DMS79 treated with DMSO at 0.1 percent for 48 hours (cell line): ENCODE measurements around the gene WDR31.
"Not testable (repeated sequence)": the region's sequence is repeated elsewhere in the genome, so short reads cannot be mapped to it uniquely, and the experiment has no call there.

Source experiments
- DNase-seq: peaks from one replicate; lab custom pipeline; 2025; lab: John Stamatoyannopoulos, UW

Gene WDR31

DNA sequence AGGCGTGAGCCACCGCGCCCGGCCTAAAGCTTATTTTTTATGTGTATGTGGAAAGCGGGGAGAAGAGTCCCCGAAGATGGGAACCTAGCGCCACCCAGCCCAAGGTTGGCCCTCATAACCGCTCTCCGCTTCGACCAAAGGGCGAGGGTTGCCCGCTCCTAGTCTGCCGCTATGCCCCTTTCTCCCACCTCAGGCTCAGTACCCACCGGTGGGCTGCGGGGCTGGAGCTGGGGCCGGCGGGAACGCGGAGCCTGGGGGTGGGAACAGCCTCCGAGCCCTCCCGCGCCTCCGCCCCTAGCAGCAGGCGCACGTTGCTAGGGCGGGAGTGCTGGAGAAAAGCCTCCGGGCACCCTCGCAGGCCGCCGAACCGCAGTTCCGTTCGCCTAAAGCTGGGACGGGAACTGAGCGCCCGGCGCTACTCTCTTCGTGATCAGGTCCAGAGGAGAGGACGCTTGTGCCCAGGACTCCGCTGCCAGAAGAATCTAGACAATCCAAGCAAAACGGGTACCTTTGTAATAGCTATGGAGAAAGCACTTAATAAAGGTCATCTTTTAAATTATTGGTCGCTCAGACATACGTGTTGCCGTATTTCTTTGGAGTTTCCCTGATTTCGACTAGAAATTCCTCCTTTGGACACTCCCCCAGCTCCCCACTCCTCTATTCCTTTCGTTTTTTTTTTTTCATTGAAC, at the start of gene WDR31:
Gene WDR31 (minus strand): TSS at position 265 of the 689 bp plus-strand sequence. CDS start 8,253 bp downstream, outside the sequence.
- DNase-seq = peak; percentile 86

DNA sequence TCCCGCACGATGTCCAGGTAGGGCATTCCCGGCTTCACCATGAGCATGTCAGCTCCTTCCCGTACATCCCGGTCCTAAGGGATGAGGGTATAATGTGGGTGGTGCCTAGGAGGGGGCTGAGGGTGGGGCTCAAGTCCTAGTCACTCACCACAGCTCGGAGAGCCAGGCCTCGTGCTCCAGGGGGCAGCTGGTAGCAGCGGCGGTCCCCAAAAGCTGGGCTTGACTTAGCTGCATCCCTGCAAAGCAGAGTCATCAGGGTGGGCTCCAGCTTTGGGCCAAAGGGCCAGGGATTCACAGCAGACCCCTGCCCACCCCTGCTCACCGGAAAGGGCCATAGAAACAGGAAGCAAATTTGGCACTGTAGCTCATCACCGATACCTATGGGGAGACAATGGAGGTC, 49.4 kb upstream of the WDR31 start:
- DNase-seq = no peak

DNA sequence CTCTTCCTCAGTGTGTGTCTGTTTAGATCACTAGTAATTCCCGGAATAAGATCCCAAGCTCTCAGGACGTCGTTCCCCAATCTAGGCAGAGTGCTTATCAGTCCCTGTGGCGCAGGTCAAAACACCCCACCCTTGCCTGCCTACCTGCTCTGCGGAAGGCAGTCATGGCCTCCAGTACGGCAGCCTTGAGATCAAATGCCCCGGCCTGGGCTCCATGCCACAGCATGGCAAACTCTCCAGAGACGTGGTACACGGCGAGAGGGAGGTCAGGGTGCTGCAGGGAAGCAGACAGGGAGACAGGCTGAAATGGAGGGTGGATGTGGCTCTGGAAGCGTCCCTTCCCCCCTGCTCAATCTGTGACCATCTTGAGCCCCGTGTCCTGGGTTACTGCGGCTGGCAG, 48.8 kb upstream of the WDR31 start:
- DNase-seq = no peak

DNA sequence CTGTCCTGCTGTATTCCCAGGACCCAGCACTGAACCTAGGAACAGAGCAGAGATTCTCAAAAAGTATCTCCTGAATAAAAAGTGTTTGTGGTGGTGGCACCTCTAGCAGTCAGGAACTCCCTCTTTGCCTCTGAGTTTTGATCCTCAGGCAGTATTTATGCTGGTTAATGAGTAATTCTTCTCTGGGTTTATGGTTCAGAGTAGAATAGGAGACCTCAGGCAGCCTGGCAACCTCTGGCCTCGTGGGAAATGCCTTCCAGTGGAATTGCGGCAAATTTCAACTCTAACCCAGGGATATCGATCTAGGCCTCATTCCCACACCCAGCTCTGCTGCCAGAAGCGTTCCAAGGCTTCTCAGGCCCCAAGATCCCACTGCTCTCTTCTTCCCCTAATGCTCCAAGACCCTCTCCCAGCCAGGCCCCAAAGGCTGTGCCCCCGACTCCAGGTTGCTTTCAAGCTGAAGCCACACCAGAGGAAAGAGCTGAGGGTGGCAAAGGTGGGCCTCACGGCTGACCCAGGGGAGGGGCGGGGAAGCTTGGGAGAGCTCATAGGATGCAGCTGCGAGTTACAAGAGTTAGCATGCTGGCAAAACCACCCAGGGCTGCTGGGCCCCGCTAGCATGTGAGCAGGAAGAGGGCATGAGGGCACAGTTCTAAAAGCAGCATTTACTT, 47.6 kb upstream of the WDR31 start:
- DNase-seq = no peak

DNA sequence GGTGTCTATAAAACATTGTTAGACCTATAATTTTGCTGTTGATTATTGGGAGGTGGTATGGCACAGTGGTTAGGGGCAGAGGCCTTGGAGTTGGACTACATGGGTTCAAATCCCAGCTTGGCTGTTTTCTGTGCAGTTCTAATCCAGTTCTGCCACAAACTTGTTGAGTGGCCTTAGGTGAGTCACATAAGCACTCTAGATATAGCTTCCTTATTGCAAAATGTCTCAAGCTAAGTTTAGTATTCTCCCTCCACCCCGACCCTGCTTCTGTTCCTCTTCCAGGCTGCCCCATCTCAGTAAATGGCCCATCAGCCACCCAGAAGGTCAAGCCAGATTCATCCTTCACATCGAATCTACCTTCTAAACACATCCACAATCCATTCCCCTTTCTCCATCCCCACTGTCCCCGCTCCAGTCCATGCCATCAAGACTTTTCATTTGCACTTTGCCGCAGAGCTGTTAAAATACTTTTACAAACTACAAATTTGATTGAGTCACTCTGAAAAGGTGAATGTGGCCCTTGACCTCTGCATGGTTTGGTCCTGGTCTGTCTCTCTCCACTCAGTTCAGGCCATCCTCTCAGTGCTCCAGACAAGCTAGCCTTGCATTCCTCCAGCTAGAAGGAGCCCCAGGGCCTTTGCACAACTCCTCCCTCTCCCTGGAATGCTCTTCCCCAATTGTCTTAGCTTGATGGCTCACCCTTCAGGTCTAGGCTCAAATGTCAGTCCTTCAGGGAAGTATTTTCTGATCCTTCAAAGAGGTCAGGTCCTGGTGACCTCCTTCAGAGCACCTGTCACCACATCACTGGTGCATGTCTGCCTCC, 46.7 kb upstream of the WDR31 start:
- DNase-seq = no peak

DNA sequence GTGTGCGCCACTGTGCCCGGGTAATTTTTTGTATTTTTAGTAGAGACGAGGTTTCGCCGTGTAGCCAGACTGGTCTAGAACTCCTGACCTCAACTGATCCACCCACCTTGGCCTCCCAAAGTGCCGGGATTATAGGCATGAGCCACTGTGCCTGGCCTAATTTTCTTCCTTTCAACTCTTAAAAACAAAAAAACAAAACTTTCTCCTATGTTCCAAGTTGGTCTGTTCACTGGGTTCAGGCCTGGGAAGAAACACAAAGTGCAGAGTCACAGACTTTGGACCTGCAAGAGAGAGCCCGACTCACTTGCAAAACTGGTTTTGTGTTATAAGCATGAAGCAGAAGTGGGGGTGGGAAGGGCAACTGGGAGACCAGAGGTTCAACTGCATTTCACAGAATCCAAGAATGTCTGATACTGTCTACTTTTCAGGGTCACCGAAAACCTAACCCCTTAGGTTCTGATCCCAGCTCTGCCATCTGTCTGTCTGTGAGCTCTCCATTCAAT, 41.9 kb upstream of the WDR31 start:
- no peak for DNase-seq

DNA sequence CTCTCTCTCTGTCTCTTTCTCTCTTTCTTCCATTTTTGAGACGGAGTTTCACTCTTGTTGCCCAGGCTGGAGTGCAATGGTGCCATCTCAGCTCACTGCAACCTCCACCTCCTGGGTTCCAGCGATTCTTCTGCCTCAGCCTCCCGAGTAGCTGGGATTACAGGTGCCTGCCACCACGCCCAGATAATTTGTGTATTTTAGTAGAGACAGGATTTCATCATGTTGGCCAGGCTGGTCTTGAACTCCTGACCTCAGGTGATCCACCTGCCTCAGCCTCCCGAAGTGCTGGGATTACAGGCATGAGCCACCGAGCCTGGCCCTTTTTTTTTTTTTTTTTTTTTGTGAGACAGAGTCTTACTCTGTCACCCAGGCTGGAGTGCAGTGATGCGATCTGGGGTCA, 41.4 kb upstream of the WDR31 start:
- not testable (repeated sequence) for DNase-seq

DNA sequence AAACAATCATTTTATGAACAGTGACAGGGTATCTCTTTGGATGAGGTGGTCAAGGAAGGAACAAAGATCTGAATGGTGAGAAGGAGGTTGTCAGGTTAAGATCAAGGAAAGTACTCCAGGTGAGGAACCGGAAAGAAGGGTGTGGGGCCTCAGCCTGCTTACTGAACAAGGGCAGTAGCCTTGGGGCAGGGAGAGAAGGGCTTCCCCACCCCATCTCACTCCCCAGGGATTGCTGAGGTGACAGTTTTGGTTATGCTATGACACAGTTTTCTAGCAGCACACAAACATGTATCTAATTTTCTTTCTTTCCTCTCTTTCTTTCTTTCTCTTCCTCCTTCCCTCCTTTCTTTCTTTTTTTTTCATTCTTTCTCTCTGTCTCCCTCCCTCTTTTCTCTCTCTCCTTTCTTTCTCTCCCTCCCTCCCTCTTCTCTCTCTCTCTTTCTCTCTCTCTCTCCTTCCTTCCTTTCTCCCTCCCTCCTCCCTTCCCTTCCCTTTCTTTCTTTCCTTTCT, 40.8 kb upstream of the WDR31 start:
- no peak for DNase-seq

DNA sequence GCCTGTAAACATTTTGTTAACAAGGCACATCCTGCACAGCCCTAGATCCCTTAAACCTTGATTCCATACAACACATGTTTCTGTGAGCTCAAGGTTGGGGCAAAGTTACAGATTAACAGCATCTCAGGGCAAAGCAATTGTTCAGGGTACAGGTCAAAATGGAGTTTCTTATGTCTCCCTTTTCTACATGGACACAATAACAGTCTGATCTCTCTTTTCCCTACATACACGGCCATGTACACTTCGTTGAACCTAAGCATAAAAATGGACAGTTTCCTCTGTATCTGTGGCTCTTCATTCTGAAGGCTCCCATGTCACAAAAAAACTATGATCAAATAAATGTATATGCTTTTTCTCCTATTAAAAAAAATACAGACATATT, 39.7 kb upstream of the WDR31 start:
- DNase-seq = not testable (repeated sequence)

DNA sequence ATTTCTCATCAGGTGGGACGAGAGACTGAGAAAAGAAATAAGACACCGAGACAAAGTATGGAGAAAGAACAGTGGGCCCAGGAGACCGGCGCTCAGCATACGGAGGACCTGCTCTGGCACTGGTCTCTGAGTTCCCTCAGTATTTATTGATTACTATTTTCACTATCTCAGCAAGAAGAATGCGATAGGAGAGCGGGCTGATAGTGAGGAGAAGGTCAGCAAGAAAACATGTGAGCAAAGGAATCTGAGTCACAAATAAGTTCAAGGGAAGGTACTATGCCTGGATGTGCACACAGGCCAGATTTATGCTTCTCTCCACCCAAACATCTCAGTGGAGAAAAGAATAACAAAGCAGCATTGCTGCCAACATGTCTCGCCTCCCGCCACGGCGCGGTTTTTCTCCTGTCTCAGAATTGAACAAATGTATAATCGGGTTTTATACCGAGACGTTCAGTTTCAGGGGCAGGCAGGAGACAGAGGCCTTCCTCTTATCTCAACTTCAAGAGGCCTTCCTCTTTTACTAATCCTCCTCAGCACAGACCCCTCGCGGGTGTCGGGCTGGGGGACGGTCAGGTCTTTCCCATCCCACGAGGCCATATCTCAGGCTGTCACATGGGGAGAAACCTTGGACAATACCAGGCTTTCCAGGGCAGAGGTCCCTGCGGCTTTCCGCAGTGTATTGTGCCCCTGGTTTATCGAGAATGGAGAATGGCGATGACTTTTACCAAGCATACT, 39.2 kb upstream of the WDR31 start:
- DNase-seq = not testable (repeated sequence)

DNA sequence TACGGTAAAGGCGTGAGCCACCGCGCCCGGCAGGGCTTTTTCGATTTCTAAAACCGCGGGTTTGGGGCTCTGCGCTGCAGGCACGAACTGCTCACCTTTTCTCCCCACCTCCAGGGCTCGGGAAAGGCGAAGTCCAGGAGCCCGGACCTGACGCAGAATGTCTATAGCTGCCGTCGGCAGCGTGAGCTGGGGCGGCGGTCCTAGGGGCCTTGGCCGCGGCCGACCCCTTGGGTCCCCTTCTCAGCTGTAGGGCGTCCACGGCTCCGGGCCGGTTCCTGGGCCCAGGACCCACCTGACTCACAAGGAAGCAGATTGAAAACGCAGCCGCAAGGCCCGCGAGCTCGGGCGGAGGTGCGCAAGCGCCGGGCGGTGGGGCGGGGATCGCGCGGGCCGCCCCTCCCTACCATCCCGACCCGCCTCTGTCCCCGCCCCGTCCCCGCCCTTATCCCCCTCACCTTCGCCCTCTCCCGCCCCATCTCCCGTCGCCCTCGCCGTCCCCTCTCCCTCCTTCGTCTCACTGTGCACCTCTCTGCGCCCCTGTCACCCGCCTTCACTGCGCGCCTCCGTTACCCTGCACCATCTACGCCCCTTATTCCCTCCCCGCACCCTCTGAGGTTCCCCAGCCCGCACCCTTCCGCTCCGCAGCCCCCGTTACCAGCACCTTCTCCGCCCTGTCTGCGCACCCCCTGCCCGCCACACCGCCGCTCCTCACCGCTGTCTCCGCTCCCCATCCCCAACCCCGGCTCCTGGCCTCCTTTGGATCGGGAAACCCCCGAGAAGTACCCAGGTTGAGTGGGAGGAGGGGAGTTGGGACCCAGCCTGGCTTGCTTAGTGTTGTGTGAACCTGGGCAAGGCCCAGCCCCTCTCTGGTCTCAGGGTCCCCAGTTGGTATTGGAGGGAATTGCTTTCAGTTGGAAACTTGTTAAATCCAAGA, 36.8 kb upstream of the WDR31 start, which contains the start of gene HDHD3:
Gene HDHD3 (minus strand): TSS at position 353 of the 934 bp plus-strand sequence. CDS start 2,632 bp downstream, outside the sequence.
- DNase-seq = peak; percentile 75

DNA sequence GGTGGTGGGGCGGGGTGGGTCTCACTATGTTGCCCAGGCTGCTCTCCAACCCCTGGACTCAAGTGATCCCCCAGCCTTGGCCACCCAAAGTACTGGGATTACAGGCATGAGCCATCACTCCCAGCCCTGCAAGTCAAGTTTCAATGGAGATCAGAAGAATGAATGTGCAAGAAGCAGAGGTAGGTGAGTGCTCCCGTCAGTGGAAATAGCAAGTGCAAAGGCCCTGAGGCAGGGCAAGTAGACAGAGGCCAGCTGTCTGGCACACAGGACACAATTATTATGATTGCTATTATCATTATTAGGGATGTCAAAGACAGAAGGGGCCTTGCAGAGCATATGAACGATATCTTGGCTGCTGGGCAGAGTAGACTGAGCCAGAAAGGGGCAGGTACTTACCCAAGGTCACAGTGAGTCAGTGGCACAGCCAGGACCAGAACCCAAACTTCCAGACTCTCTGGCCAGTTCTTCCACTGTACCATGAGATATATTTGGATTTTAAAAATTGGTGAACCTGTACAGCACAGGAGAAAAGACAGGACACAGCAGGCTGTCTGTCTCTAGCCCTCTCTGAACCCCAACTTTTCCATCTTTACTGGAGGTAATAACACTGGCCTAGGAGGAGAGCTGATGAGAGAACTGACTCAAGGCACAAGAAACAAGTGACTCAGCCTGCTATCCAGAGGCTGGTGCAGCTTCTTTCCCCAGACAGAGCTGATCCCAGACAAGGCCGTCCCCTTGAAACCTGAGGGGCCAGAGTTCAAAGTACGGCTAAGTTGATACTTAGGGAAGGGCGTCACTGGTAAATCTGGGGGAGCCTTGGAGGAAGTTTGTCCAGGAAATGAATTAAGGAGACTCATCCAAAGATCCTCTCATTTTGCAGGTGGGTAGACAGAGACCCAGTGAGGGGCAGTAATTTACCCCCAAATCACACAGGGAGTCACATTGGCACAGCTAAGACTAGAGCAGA, 35.3 kb upstream of the WDR31 start:
- DNase-seq = no peak

DNA sequence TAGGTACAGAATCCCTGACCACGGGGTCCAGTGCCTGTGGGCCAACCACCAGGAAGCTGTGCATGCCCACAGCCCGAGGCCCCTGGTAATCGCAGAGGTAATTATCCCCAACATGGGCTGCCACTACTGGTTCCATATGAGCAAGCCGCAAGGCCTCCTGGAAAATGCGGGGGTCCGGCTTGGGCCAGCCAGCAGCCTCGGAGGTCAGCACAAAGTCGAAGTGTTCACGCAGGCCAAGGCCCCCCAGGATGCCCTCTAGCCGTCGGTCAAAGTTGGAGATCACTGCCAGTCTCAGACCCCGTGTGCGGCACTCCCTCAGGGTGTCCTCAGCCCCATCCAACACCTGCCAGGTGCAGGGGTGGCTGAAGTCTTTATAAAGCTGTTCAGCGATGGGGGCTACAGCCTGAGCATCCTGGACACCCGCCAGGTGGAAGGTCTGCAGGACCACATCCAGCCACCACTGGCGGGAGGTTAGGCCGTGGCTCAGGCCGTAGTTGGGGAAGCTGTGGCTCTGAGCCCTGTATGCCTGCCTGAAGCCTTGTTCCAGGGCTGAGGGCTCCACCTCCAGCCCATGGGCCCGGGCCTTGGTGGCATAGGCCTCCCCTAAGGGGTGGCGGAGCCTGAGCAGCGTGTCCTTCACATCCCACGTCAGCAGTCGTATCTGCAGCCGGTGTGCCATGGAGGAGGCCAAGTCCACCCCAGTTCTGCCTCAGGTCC, 33.8 kb upstream of the WDR31 start:
- DNase-seq = no peak

DNA sequence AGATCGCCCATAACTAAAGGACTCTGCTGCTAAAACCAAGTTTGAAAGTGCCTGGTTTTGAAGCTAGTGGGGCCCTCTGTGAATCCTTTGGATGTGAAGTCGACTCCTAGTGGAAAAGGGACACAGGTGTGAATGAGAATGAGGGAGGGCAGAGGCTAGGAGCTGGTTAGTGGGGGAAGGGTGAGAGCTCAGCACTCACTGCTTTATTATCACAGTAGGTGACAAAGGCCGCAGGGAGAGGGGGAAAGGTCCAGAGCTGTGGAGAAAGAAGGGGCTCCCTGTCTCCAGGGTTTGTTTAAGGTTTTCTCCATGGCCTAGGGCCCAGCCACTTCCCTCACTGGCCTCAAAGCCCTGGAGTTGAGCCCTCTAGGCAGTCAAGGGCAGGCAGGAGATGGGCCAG, 33.2 kb upstream of the WDR31 start:
- no peak for DNase-seq

DNA sequence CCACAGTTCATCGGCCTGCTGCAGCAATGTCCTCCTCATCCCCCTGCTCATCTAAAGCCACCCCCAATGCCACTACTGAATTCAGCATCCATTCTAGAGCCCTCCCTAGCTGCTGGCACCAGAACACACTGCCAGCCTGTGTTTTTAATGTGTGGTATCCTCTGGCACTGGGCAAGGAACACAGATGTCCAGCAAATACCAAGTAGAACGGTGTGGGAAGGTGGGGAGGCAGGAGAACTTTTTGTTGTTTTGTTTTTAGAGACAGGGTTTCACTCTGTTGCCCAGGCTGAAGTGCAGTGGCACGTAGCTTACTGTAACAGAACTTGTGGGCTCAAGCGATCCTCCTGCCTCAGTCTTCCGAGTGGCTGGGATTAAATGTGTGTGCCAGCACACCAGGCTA, 32.0 kb upstream of the WDR31 start:
- DNase-seq = no peak

DNA sequence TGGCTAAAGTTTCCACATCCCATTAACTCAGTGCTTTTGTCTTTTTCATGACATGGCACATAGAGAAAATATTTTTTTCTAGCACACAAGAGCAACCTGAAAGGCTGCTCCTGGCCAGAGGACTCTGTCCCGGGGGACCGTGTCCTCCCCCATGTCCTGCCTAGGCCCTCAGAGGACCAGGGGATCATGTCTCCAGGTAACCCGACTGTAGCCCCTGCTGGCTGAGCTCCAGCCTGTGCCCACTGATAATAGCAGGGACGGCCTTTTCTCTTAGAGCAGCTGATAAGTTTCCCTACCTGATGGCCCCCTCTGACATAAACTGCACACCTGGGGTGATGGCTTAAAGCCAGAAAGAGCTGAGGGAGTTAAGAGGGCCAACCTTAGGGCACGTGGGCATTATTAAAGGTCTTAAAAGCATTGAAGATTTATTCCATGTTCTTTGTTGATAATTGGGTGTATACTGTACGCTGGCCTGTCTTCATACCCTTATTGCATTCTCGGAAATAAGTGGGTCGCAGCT, 30.8 kb upstream of the WDR31 start:
- DNase-seq = peak; percentile 87

DNA sequence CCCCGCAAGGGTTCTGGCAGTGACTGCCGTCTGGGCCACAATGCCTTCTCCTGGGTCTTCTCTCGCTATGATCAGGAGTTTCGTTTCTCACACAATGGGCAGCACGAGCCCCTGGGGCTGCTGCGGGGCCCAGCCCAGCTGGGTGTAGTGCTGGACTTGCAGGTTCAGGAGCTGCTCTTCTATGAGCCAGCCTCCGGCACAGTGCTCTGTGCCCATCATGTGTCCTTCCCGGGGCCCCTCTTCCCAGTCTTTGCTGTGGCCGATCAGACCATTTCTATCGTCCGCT, 29.7 kb upstream of the WDR31 start:
- no peak for DNase-seq

DNA sequence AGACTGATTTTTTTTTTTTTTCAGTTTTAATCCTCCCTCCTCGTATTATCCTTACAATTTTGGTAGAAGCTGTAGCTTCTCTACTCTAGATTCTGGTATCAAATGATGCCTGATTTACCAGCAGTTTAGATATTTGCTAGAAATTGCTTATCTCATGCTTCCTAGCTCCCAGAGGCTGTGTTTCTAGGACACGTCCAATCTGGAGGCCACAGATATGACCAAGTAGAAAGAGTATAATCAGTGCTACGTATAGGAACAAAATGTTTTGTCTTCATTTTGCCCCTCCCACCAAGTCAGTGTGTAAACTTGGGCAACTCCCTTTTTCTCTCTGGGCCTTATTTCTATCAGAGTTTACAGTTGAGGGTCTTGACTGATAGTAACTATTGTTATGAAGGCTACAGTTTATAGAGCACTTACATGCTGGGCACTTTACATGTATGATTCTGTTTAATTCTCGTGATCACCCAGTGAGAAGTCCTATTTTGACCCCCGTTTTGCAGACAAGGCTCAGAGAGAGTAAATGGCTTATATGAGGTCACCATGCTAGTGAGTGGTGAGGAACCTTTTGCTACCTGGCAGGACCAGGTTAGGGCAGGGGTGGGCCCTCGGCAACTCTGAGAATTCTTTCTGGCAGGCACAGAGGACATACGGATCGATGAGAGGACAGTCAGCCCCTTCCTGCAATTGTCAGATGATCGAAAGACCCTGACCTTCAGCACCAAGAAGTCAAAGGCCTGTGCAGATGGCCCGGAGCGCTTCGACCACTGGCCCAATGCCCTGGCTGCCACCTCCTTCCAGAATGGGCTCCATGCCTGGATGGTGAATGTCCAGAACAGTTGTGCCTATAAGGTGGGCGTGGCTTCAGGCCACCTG, 29.1 kb upstream of the WDR31 start:
- DNase-seq = no peak
